HepG2 (cell line): ENCODE data around the gene CLEC10A. TPM values are rescaled to one million over a fixed set of nuclear protein-coding genes. Genes with fewer than 3 reads are reported as not detected.
A peak's percentile ranks its signal among the peaks of the same experiment; 100 is the strongest.

ENCODE experiments used
- ATAC-seq: fragments of 200-7000 bp; cut with Tn5 transposase; 3 replicates; pipeline ENCODE4 v1.9.1; 2020; ENCODE audit warnings: mild to moderate bottlenecking, moderate library complexity
- BruUV-seq: library from RNA; stranded (reverse); fragments of 400-500 nt; replicated peaks from 2 replicates; lab custom pipeline; 2021; lab: Mats Ljungman, UMichigan
- CTCF ChIA-PET: fragments of 300-600 bp; formaldehyde crosslinking; extraction: SDS; loops from one replicate; lab custom pipeline; 2021; ENCODE audit warnings: low total read pairs, inconsistent platforms, low intra/inter-chr PET ratio; lab: Yijun Ruan, JAX
- POLR2A ChIA-PET: fragments of 350-600 bp; sonication (Branson Sonifier 250); formaldehyde crosslinking; loops from one replicate; lab custom pipeline; 2020; ENCODE audit warnings: antibody characterized with exemption, inconsistent platforms; lab: Yijun Ruan, JAX
- DNase-seq: peaks from one replicate; pipeline ENCODE4 v3.0.0-alpha.2; 2015; ENCODE audit warnings: low spot score
- FAIRE-seq: peaks from 3 replicates; lab custom pipeline; 2011; peaks lifted over from hg19 to GRCh38; lab: Jason Lieb, UNC
- H2AFZ ChIP-seq: one replicate; pipeline ENCODE4 v1.6.1; 2011; ENCODE audit warnings: low read length, inconsistent platforms
- H3K27ac ChIP-seq: fragments of 300-600 bp; 3 replicates; pipeline ENCODE4 v1.8.0; 2011; ENCODE audit warnings: mixed run types, mild to moderate bottlenecking, mixed read lengths, low read length, inconsistent platforms; ENCODE audit not compliant: insufficient read depth; ENCODE audit errors: extremely low read length
- H3K27me3 ChIP-seq, 2 experiments: fragments of 200-600 bp in 1 of 2; 2 replicates in 1 of 2; 3 replicates in 1 of 2; pipeline versions ENCODE4 v1.6.0 to v1.8.0; 2011; ENCODE audit warnings: low read length in 2 of 2, mild to moderate bottlenecking in 2 of 2, moderate library complexity in 2 of 2, inconsistent platforms in 1 of 2; ENCODE audit not compliant: insufficient read depth in 2 of 2, control insufficient read depth in 1 of 2
- H3K36me3 ChIP-seq, 2 experiments: fragments of 200-600 bp in 1 of 2; replicated peaks in 1 of 2; 2 replicates in 1 of 2; 3 replicates in 1 of 2; pipeline versions ENCODE4 v1.5.1 to v1.8.0; 2011; ENCODE audit warnings: low read length in 2 of 2, inconsistent platforms in 1 of 2; ENCODE audit not compliant: insufficient read depth in 2 of 2, control insufficient read depth in 1 of 2
- H3K4me1 ChIP-seq: 2 replicates; pipeline ENCODE4 v1.5.1; 2012; ENCODE audit warnings: low read length, inconsistent platforms; ENCODE audit not compliant: insufficient read depth
- H3K4me2 ChIP-seq: 2 replicates; pipeline ENCODE4 v1.6.0; 2011; ENCODE audit warnings: low read depth, low read length, inconsistent platforms
- H3K4me3 ChIP-seq, 3 experiments: fragments of 200-600 bp in 1 of 3; sonication (generic), shearing (Covaris generic) in 1 of 3; replicated peaks in 1 of 3; 2 replicates each; pipeline ENCODE4 v1.5.1; 2011 to 2016; ENCODE audit warnings: low read length in 3 of 3, inconsistent platforms in 2 of 3, low read depth in 2 of 3, mild to moderate bottlenecking in 2 of 3, control low read depth in 1 of 3, mixed read lengths in 1 of 3; ENCODE audit not compliant: insufficient read depth in 1 of 3
- H3K79me2 ChIP-seq: one replicate; pipeline ENCODE4 v1.6.1; 2011; ENCODE audit warnings: low read length, inconsistent platforms; ENCODE audit not compliant: insufficient read depth
- H3K9ac ChIP-seq: 2 replicates; pipeline ENCODE4 v1.6.0; 2011; ENCODE audit warnings: mild to moderate bottlenecking, low read depth, low read length, inconsistent platforms; ENCODE audit not compliant: insufficient read depth
- H3K9me3 ChIP-seq: 2 replicates; pipeline ENCODE4 v1.5.1; 2012; ENCODE audit warnings: mild to moderate bottlenecking, low read length
- H4K20me1 ChIP-seq: 2 replicates; pipeline ENCODE4 v1.6.0; 2011; ENCODE audit warnings: inconsistent platforms, mild to moderate bottlenecking, low read length, moderate library complexity; ENCODE audit not compliant: insufficient read depth
- ATF7-NPFF ChIP-seq: sonication (generic); formaldehyde crosslinking; IDR thresholded peaks from 2 replicates; pipeline ENCODE4 v1.8.1; 2023; ENCODE audit warnings: mild to moderate bottlenecking, low read depth, missing genetic modification reagents, moderate library complexity
- EHMT2 ChIP-seq: fragments of 200-600 bp; sonication (generic); IDR thresholded peaks from 2 replicates; pipeline ENCODE4 v1.7.0; 2017; ENCODE audit warnings: antibody characterized with exemption, low read depth, low read length, borderline replicate concordance
- ETV5 ChIP-seq: IDR thresholded peaks from 2 replicates; pipeline ENCODE4 v1.6.1; 2018; ENCODE audit warnings: missing biosample characterization, missing genetic modification reagents, inconsistent platforms, borderline replicate concordance
- GLI4 ChIP-seq: sonication (generic); formaldehyde crosslinking; IDR thresholded peaks from 2 replicates; pipeline ENCODE4 v1.5.1; 2020; ENCODE audit warnings: missing genetic modification reagents, mild to moderate bottlenecking, moderate library complexity, borderline replicate concordance
- HMG20A ChIP-seq: IDR thresholded peaks from 2 replicates; pipeline ENCODE4 v1.6.1; 2016; ENCODE audit warnings: borderline replicate concordance
- HNF4A ChIP-seq: sonication (generic); formaldehyde crosslinking; IDR thresholded peaks from 2 replicates; pipeline ENCODE4 v1.4.0; 2020; ENCODE audit warnings: missing genetic modification reagents
- JDP2 ChIP-seq: sonication (generic); formaldehyde crosslinking; IDR thresholded peaks from 2 replicates; pipeline ENCODE4 v1.8.1; 2022; ENCODE audit warnings: missing genetic modification reagents, borderline replicate concordance
- POLR2A ChIP-seq, 2 experiments: IDR thresholded peaks; 2 replicates each; pipeline ENCODE4 v1.6.1; 2011; ENCODE audit warnings: low read depth in 2 of 2, low read length in 2 of 2, mild to moderate bottlenecking in 1 of 2, moderate library complexity in 1 of 2; ENCODE audit not compliant: insufficient read depth in 1 of 2
- RARG ChIP-seq: sonication (generic); formaldehyde crosslinking; IDR thresholded peaks from 2 replicates; pipeline ENCODE4 v1.4.0; 2020; ENCODE audit warnings: low read depth, mild to moderate bottlenecking, missing genetic modification reagents
- ZBTB37 ChIP-seq: sonication (generic); formaldehyde crosslinking; IDR thresholded peaks from 2 replicates; pipeline ENCODE4 v1.4.0; 2020; ENCODE audit warnings: mild to moderate bottlenecking, missing genetic modification reagents
- ZMYM4 ChIP-seq: sonication (generic); formaldehyde crosslinking; IDR thresholded peaks from 2 replicates; pipeline ENCODE4 v1.8.1; 2023; ENCODE audit warnings: mild to moderate bottlenecking, missing genetic modification reagents
- ZNF546 ChIP-seq: sonication (generic); formaldehyde crosslinking; conservative IDR thresholded peaks from 2 replicates; pipeline ENCODE4 v1.8.1; 2023; ENCODE audit warnings: mild to moderate bottlenecking, missing genetic modification reagents
- ZNF549 ChIP-seq: sonication (generic); formaldehyde crosslinking; IDR thresholded peaks from 2 replicates; pipeline ENCODE4 v1.5.0; 2020; ENCODE audit warnings: missing genetic modification reagents
- WGBS: methylation state at CpG from one replicate; pipeline ENCODE4 v1.1.6; 2017; ENCODE audit warnings: low lambda C conversion rate; 5-methylcytosine and 5-hydroxymethylcytosine counted together
- in situ Hi-C: cut with HindIII; loops from 2 replicates; pipeline ENCODE4 v1.10.0; 2017; ENCODE audit warnings: low pct_unique_long_range_greater_than_20kb; ENCODE audit not compliant: extremely low pct_ligation_motif_present
- intact Hi-C: fragments of 100-400 bp; cut with micrococcal nuclease; formaldehyde crosslinking; loops from one replicate; pipeline ENCODE4 v1.10.0; 2022; ENCODE audit not compliant: unreplicated experiment
- polyA plus RNA-seq, 8 experiments: library from polyadenylated mRNA; depleted of rRNA in 3 of 8; stranded (reverse) in 7 of 8; unstranded in 1 of 8; fragments of >200 nt; fragmentation: Illumina TruSeq in 4 of 8; extraction: Trizol in 4 of 8; gene quantifications; 2 replicates each; pipeline versions ENCODE4 v1.2.1 to v1.2.3, GENCODE V29; 2011 to 2016; ENCODE audit warnings: low read depth in 4 of 8, missing spikeins in 1 of 8, mixed read lengths in 1 of 8; ENCODE audit not compliant: insufficient read depth in 1 of 8
- total RNA-seq, 5 experiments: library from RNA; depleted of rRNA; stranded (reverse); fragments of >200 nt; fragmentation: Illumina TruSeq; extraction: Trizol; gene quantifications; 2 replicates each; pipeline ENCODE4 v1.2.3, GENCODE V29; 2016; ENCODE audit warnings: low read depth in 1 of 5
- TF ChIP-seq, protein P1 (sequence below): sonication (generic); formaldehyde crosslinking; IDR thresholded peaks from 2 replicates; pipeline ENCODE4 v1.9.0; 2021; ENCODE audit warnings: missing genetic modification reagents, mild to moderate bottlenecking, borderline replicate concordance
- TF ChIP-seq, protein P2 (sequence below): sonication (generic); formaldehyde crosslinking; IDR thresholded peaks from 2 replicates; pipeline ENCODE4 v1.5.0; 2020; ENCODE audit warnings: missing genetic modification reagents

CLEC10A gene
- total and polyA plus RNA-seq, 2 of the 13 experiments (the other 11 are each of a cell fraction or from before 2014, with no cell fraction given): 0.33 TPM; not detected in 1

GRCh38 chr17:7026471-7027115 is 53.5 kb downstream of the CLEC10A start:
- Histone ChIP-seq H4K20me1 (no peaks in the 10 kb centered on the region), H3K27me3 (peaks cover 1 to 30% of the 10 kb centered on the region in 2 experiments; a peak in 3 of 5 replicates), H3K9me3 (no peaks in the 10 kb centered on the region), H3K4me1 (peaks cover 40% of the 10 kb centered on the region), H3K27ac (no peak overlapping the region), H3K79me2 (no peaks in the 10 kb centered on the region), H2AFZ (no peak overlapping the region), H3K4me2 (no peak overlapping the region), H3K4me3 (no peak overlapping the region), H3K9ac (no peak overlapping the region), H3K36me3 (no peaks in the 10 kb centered on the region)
- in situ Hi-C loops (no loop called here), intact Hi-C loops (loop anchor here (10.0 kb wide), 1 partner anchor 182 kb away; no protein-coding TSS in a partner anchor)
- POLR2A ChIA-PET: interaction anchor here (2.6 kb wide), 1 partner anchor 9 kb away, joined by 20 read pairs; the partner anchor contains the start of gene SLC16A13
- CTCF ChIA-PET: no interaction called here
- no TSS peak for BruUV-seq
- ATAC-seq (no peak), FAIRE-seq (no peak), DNase-seq (no peak)
- TF ChIP-seq ZNF546: no peak
- 0 out of 2 replicates have a peak, but pooled peaks have one; percentile 23 for TF ChIP-seq HNF4A (CRISPR knock-in tag)
- 77% methylated on average over 29 of the region's 29 CpGs for WGBS

GRCh38 chr17:7025245-7025644 is 54.8 kb downstream of the CLEC10A start:
- 33% methylated on average over 1 of the region's 1 CpG for WGBS
- DNase-seq: no peak
- no peak overlapping the region for H3K4me3 ChIP-seq
- intact Hi-C loops (loop anchor here (10.0 kb wide), 1 partner anchor 180 kb away; no protein-coding TSS in a partner anchor), in situ Hi-C loops (no loop called here)
- peaks cover 53% of the 10 kb centered on the region for H3K4me1 ChIP-seq
- H3K9ac ChIP-seq: no peak overlapping the region
- H3K9me3 ChIP-seq: no peaks in the 10 kb centered on the region
- ChIA-PET POLR2A (interaction anchor here (0.5 to 2.6 kb wide), 3 partner anchors 11 to 213 kb away, joined by 4 to 20 read pairs (median 5); partner anchors contain the start of genes RNASEK and SLC16A13), CTCF (no interaction called here)
- no peaks in the 10 kb centered on the region for H3K36me3 ChIP-seq
- ATAC-seq: no peak
- BruUV-seq: no TSS peak
- peaks cover 1 to 30% of the 10 kb centered on the region in 2 experiments; a peak in 3 of 5 replicates for H3K27me3 ChIP-seq
- H3K27ac ChIP-seq: no peak overlapping the region
- no peak for FAIRE-seq
- no peak overlapping the region for H3K4me2 ChIP-seq
- no peak overlapping the region for H2AFZ ChIP-seq
- no peaks in the 10 kb centered on the region for H4K20me1 ChIP-seq
- H3K79me2 ChIP-seq: no peaks in the 10 kb centered on the region
- TF ChIP-seq JDP2 (CRISPR knock-in tag): no peak
- no peak for TF ChIP-seq ZNF549 (CRISPR knock-in tag)
- no peak for TF ChIP-seq RARG (CRISPR knock-in tag)
- TF ChIP-seq POLR2A (IDR thresholded peaks at IDR 0.05; ENCODE audit: insufficient read depth in 1 of 2, low read depth in 2 of 2, low read length in 2 of 2): no peak
- no peak for TF ChIP-seq GLI4 (CRISPR knock-in tag)
- TF ChIP-seq, protein P1, sequence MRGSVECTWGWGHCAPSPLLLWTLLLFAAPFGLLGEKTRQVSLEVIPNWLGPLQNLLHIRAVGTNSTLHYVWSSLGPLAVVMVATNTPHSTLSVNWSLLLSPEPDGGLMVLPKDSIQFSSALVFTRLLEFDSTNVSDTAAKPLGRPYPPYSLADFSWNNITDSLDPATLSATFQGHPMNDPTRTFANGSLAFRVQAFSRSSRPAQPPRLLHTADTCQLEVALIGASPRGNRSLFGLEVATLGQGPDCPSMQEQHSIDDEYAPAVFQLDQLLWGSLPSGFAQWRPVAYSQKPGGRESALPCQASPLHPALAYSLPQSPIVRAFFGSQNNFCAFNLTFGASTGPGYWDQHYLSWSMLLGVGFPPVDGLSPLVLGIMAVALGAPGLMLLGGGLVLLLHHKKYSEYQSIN: no peak
- TF ChIP-seq EHMT2: no peak
- no peak for TF ChIP-seq ETV5
- TF ChIP-seq, protein P2, sequence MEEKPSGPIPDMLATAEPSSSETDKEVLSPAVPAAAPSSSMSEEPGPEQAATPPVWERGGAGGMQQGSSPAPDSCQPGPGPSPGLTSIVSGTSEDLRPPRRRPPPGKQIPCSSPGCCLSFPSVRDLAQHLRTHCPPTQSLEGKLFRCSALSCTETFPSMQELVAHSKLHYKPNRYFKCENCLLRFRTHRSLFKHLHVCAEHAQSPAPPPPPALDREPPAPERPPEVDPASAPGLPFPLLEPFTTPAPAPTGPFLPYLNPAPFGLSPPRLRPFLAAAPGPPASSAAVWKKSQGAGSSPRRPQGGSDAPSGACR (CRISPR knock-in tag): no peak
- TF ChIP-seq ZBTB37: no peak
- no peak for TF ChIP-seq ATF7-NPFF (CRISPR knock-in tag)
- TF ChIP-seq ZMYM4: no peak
- TF ChIP-seq HMG20A (CRISPR knock-in tag): no peak
